HepG2 (cell line): ENCODE data around the gene DTX2.
"Not testable (repeated sequence)": the region's sequence is repeated elsewhere in the genome, so short reads cannot be mapped to it uniquely, and the experiment has no call there.

Source experiments
- MBD4 ChIP-seq: IDR thresholded peaks from 2 replicates; pipeline ENCODE4 v1.6.1; 2012; ENCODE audit warnings: low read length, inconsistent platforms, borderline replicate concordance
- NRL ChIP-seq: sonication (generic); formaldehyde crosslinking; IDR thresholded peaks from 2 replicates; pipeline ENCODE4 v1.5.0; 2020; ENCODE audit warnings: missing genetic modification reagents, mild to moderate bottlenecking, moderate library complexity, borderline replicate concordance
- SOX13 ChIP-seq, 3 experiments: fragments of 450-650 bp in 1 of 3; sonication (generic) in 1 of 3; formaldehyde crosslinking in 1 of 3; IDR thresholded peaks in 2 of 3; conservative IDR thresholded peaks in 1 of 3; 2 replicates each; pipeline versions ENCODE4 v1.5.0 to v1.6.1; 2016 to 2020; ENCODE audit warnings: antibody characterized with exemption in 1 of 3, mild to moderate bottlenecking in 1 of 3, missing compliant biosample characterization in 1 of 3, missing genetic modification reagents in 1 of 3, moderate library complexity in 1 of 3
- STAT5B ChIP-seq: sonication (generic); formaldehyde crosslinking; IDR thresholded peaks from 2 replicates; pipeline ENCODE4 v1.4.0; 2020; ENCODE audit warnings: missing genetic modification reagents
- TCF7 ChIP-seq: sonication (generic); IDR thresholded peaks from 2 replicates; pipeline ENCODE4 v1.6.1; 2016; ENCODE audit warnings: antibody characterized with exemption, low read depth
- THAP7 ChIP-seq: sonication (generic); formaldehyde crosslinking; IDR thresholded peaks from 2 replicates; pipeline ENCODE4 v1.8.1; 2023; ENCODE audit warnings: mild to moderate bottlenecking, missing genetic modification reagents
- ZNF605 ChIP-seq: sonication (generic); formaldehyde crosslinking; IDR thresholded peaks from 2 replicates; pipeline ENCODE4 v1.8.0; 2022; ENCODE audit warnings: mild to moderate bottlenecking, missing genetic modification reagents
- ZNF691 ChIP-seq: sonication (generic); formaldehyde crosslinking; IDR thresholded peaks from 2 replicates; pipeline ENCODE4 v1.4.0; 2020; ENCODE audit warnings: missing genetic modification reagents, low read depth, mild to moderate bottlenecking, borderline replicate concordance
- TF ChIP-seq, protein P1 (sequence below): sonication (generic); formaldehyde crosslinking; IDR thresholded peaks from 2 replicates; pipeline ENCODE4 v1.5.0; 2020; ENCODE audit warnings: mild to moderate bottlenecking, missing genetic modification reagents, moderate library complexity
- TF ChIP-seq, protein P2 (sequence below): sonication (generic); formaldehyde crosslinking; IDR thresholded peaks from 2 replicates; pipeline ENCODE4 v1.5.1; 2020; ENCODE audit warnings: mild to moderate bottlenecking, missing genetic modification reagents, borderline replicate concordance

DNA sequence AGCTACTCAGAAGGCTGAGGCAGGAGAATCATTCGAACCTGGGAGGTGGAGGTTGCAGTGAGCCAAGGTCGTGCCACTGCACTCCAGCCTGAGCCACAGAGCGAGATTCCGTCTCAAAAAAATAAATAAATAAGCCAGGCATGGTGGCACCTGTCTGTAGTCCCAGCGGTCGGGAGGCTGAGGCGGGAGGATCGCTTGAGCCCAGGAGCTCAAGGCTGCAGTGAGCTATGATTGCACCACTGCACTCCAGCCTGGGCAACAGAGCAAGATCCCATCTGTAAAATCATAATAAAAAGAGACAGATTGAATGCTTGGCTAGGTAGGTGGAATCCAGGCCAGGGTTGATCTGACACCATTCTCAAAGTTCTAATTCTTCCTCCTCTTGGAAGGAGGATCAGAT lies 45.1 kb downstream of the DTX2 start:
- not testable (repeated sequence) for TF ChIP-seq ZNF691 (CRISPR knock-in tag); NRL (CRISPR knock-in tag); STAT5B (CRISPR knock-in tag); SOX13 (IDR thresholded peaks at IDR 0.05); SOX13 (CRISPR knock-in tag; conservative IDR thresholded peaks at IDR 0.05 in 1 of 2, IDR thresholded peaks at IDR 0.05 in 1 of 2); MBD4; THAP7 (CRISPR knock-in tag); TCF7; ZNF605 (CRISPR knock-in tag)
- TF ChIP-seq, protein P1, sequence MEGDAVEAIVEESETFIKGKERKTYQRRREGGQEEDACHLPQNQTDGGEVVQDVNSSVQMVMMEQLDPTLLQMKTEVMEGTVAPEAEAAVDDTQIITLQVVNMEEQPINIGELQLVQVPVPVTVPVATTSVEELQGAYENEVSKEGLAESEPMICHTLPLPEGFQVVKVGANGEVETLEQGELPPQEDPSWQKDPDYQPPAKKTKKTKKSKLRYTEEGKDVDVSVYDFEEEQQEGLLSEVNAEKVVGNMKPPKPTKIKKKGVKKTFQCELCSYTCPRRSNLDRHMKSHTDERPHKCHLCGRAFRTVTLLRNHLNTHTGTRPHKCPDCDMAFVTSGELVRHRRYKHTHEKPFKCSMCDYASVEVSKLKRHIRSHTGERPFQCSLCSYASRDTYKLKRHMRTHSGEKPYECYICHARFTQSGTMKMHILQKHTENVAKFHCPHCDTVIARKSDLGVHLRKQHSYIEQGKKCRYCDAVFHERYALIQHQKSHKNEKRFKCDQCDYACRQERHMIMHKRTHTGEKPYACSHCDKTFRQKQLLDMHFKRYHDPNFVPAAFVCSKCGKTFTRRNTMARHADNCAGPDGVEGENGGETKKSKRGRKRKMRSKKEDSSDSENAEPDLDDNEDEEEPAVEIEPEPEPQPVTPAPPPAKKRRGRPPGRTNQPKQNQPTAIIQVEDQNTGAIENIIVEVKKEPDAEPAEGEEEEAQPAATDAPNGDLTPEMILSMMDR: not testable (repeated sequence)
- TF ChIP-seq, protein P2, sequence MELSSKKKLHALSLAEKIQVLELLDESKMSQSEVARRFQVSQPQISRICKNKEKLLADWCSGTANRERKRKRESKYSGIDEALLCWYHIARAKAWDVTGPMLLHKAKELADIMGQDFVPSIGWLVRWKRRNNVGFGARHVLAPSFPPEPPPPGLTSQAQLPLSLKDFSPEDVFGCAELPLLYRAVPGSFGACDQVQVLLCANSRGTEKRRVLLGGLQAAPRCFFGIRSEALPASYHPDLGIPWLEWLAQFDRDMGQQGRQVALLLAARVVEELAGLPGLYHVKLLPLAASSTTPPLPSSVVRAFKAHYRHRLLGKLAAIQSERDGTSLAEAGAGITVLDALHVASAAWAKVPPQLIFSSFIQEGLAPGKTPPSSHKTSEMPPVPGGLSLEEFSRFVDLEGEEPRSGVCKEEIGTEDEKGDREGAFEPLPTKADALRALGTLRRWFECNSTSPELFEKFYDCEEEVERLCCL (CRISPR knock-in tag): not testable (repeated sequence)
